ENCODE measurements around the gene TAC3.

Gene TAC3

GRCh38 chr12:56999456-56999855 lies 16.9 kb downstream of the TAC3 start:
- Histone ChIP-seq H3K9ac (ENCODE audit: low read length) (no peak overlapping the region), H3K27me3 (replicated peaks; ENCODE audit: control insufficient read depth, insufficient read depth, low read length) (no peaks in the 10 kb centered on the region), H3K9me3 (ENCODE audit: control insufficient read depth, low read length) (no peaks in the 10 kb centered on the region), H3K4me3 (ENCODE audit: low read length) (no peak overlapping the region), H3K36me3 (ENCODE audit: control insufficient read depth, insufficient read depth, low read length, severe bottlenecking) (peaks cover 23% of the 10 kb centered on the region), H3K4me1 (ENCODE audit: control insufficient read depth, insufficient read depth, low read length) (no peaks in the 10 kb centered on the region)
- DNase-seq (ENCODE audit: low read depth) = no peak

GRCh38 chr12:56998981-56999380 lies 17.3 kb downstream of the TAC3 start:
- no peaks in the 10 kb centered on the region for H3K4me1 ChIP-seq (ENCODE audit: control insufficient read depth, insufficient read depth, low read length)
- H3K36me3 ChIP-seq (ENCODE audit: control insufficient read depth, insufficient read depth, low read length, severe bottlenecking) = peaks cover 18% of the 10 kb centered on the region
- H3K4me3 ChIP-seq (ENCODE audit: low read length) = no peak overlapping the region
- no peaks in the 10 kb centered on the region for H3K27me3 ChIP-seq (replicated peaks; ENCODE audit: control insufficient read depth, insufficient read depth, low read length)
- no peaks in the 10 kb centered on the region for H3K9me3 ChIP-seq (ENCODE audit: control insufficient read depth, low read length)
- no peak for DNase-seq (ENCODE audit: low read depth)
- H3K9ac ChIP-seq (ENCODE audit: low read length) = no peak overlapping the region

GRCh38 chr12:56998316-56998715 lies 18.0 kb downstream of the TAC3 start:
- Histone ChIP-seq H3K4me3 (ENCODE audit: low read length) (no peak overlapping the region), H3K9ac (ENCODE audit: low read length) (no peak overlapping the region), H3K27me3 (replicated peaks; ENCODE audit: control insufficient read depth, insufficient read depth, low read length) (no peaks in the 10 kb centered on the region), H3K36me3 (ENCODE audit: control insufficient read depth, insufficient read depth, low read length, severe bottlenecking) (peaks cover 12% of the 10 kb centered on the region), H3K4me1 (ENCODE audit: control insufficient read depth, insufficient read depth, low read length) (no peaks in the 10 kb centered on the region), H3K9me3 (ENCODE audit: control insufficient read depth, low read length) (no peaks in the 10 kb centered on the region)
- DNase-seq (ENCODE audit: low read depth) = no peak

- Histone ChIP-seq H3K4me1 (ENCODE audit: control insufficient read depth, insufficient read depth, low read length) (no peaks in the 10 kb centered on the region), H3K36me3 (ENCODE audit: control insufficient read depth, insufficient read depth, low read length, severe bottlenecking) (no peaks in the 10 kb centered on the region), H3K9ac (ENCODE audit: low read length) (no peak overlapping the region), H3K4me3 (ENCODE audit: low read length) (no peak overlapping the region), H3K27me3 (replicated peaks; ENCODE audit: control insufficient read depth, insufficient read depth, low read length) (no peaks in the 10 kb centered on the region), H3K9me3 (ENCODE audit: control insufficient read depth, low read length) (no peaks in the 10 kb centered on the region)
- no peak for DNase-seq (ENCODE audit: low read depth)
Observed at GRCh38 chr12:56996793-56997545, 19.4 kb downstream of the TAC3 start.

- Histone ChIP-seq H3K36me3 (ENCODE audit: control insufficient read depth, insufficient read depth, low read length, severe bottlenecking) (no peaks in the 10 kb centered on the region), H3K9ac (ENCODE audit: low read length) (no peak overlapping the region), H3K4me1 (ENCODE audit: control insufficient read depth, insufficient read depth, low read length) (peaks cover 9% of the 10 kb centered on the region)
Observed at GRCh38 chr12:56995930-56996496, 20.3 kb downstream of the TAC3 start.

GRCh38 chr12:56995201-56995929 lies 21.0 kb downstream of the TAC3 start:
- Histone ChIP-seq H3K9me3 (ENCODE audit: control insufficient read depth, low read length) (no peaks in the 10 kb centered on the region), H3K4me1 (ENCODE audit: control insufficient read depth, insufficient read depth, low read length) (peaks cover 12% of the 10 kb centered on the region), H3K36me3 (ENCODE audit: control insufficient read depth, insufficient read depth, low read length, severe bottlenecking) (no peaks in the 10 kb centered on the region), H3K9ac (ENCODE audit: low read length) (no peak overlapping the region), H3K4me3 (ENCODE audit: low read length) (no peak overlapping the region), H3K27me3 (replicated peaks; ENCODE audit: control insufficient read depth, insufficient read depth, low read length) (no peaks in the 10 kb centered on the region)
- DNase-seq (ENCODE audit: low read depth) = no peak

More at GRCh38 chr12:56995930-56996496, 20.3 kb downstream of the TAC3 start:
- Histone ChIP-seq H3K27me3 (replicated peaks; ENCODE audit: control insufficient read depth, insufficient read depth, low read length) (no peaks in the 10 kb centered on the region), H3K4me3 (ENCODE audit: low read length) (no peak overlapping the region), H3K9me3 (ENCODE audit: control insufficient read depth, low read length) (no peaks in the 10 kb centered on the region)
- no peak for DNase-seq (ENCODE audit: low read depth)

- DNase-seq (ENCODE audit: low read depth) = no peak
Observed at GRCh38 chr12:56994231-56994746, 22.0 kb downstream of the TAC3 start.

GRCh38 chr12:56993346-56993745 lies 23.0 kb downstream of the TAC3 start:
- no peaks in the 10 kb centered on the region for H3K36me3 ChIP-seq (ENCODE audit: control insufficient read depth, insufficient read depth, low read length, severe bottlenecking)
- H3K9me3 ChIP-seq (ENCODE audit: control insufficient read depth, low read length) = no peaks in the 10 kb centered on the region

More at GRCh38 chr12:56994231-56994746, 22.0 kb downstream of the TAC3 start:
- H3K36me3 ChIP-seq (ENCODE audit: control insufficient read depth, insufficient read depth, low read length, severe bottlenecking) = no peaks in the 10 kb centered on the region
- no peak overlapping the region for H3K4me3 ChIP-seq (ENCODE audit: low read length)
- H3K27me3 ChIP-seq (replicated peaks; ENCODE audit: control insufficient read depth, insufficient read depth, low read length) = no peaks in the 10 kb centered on the region
- no peaks in the 10 kb centered on the region for H3K9me3 ChIP-seq (ENCODE audit: control insufficient read depth, low read length)
- no peak overlapping the region for H3K9ac ChIP-seq (ENCODE audit: low read length)
- H3K4me1 ChIP-seq (ENCODE audit: control insufficient read depth, insufficient read depth, low read length) = peaks cover 12% of the 10 kb centered on the region

GRCh38 chr12:56991319-56992246 lies 24.7 kb downstream of the TAC3 start:
- H3K27me3 ChIP-seq (replicated peaks; ENCODE audit: control insufficient read depth, insufficient read depth, low read length) = no peaks in the 10 kb centered on the region
- no peaks in the 10 kb centered on the region for H3K9me3 ChIP-seq (ENCODE audit: control insufficient read depth, low read length)
- peak overlapping the region; percentile 46 for H3K9ac ChIP-seq (ENCODE audit: low read length)
- no peak for DNase-seq (ENCODE audit: low read depth)
- peaks cover 15% of the 10 kb centered on the region for H3K4me1 ChIP-seq (ENCODE audit: control insufficient read depth, insufficient read depth, low read length)
- H3K4me3 ChIP-seq (ENCODE audit: low read length) = no peak overlapping the region
- H3K36me3 ChIP-seq (ENCODE audit: control insufficient read depth, insufficient read depth, low read length, severe bottlenecking) = no peaks in the 10 kb centered on the region

More at GRCh38 chr12:56993346-56993745, 23.0 kb downstream of the TAC3 start:
- Histone ChIP-seq H3K27me3 (replicated peaks; ENCODE audit: control insufficient read depth, insufficient read depth, low read length) (no peaks in the 10 kb centered on the region), H3K9ac (ENCODE audit: low read length) (no peak overlapping the region), H3K4me1 (ENCODE audit: control insufficient read depth, insufficient read depth, low read length) (peaks cover 14% of the 10 kb centered on the region), H3K4me3 (ENCODE audit: low read length) (no peak overlapping the region)
- no peak for DNase-seq (ENCODE audit: low read depth)

- no peaks in the 10 kb centered on the region for H3K36me3 ChIP-seq (ENCODE audit: control insufficient read depth, insufficient read depth, low read length, severe bottlenecking)
- H3K4me3 ChIP-seq (ENCODE audit: low read length) = no peak overlapping the region
- peak overlapping the region; percentile 46 for H3K9ac ChIP-seq (ENCODE audit: low read length)
- no peak for DNase-seq (ENCODE audit: low read depth)
- no peaks in the 10 kb centered on the region for H3K9me3 ChIP-seq (ENCODE audit: control insufficient read depth, low read length)
- peaks cover 15% of the 10 kb centered on the region for H3K4me1 ChIP-seq (ENCODE audit: control insufficient read depth, insufficient read depth, low read length)
- H3K27me3 ChIP-seq (replicated peaks; ENCODE audit: control insufficient read depth, insufficient read depth, low read length) = no peaks in the 10 kb centered on the region
Observed at GRCh38 chr12:56990648-56991318, 25.5 kb downstream of the TAC3 start.

All from adipocyte (in vitro differentiated cells).